GM19468 (cell line): ENCODE results near the gene BCL11A.

Experiments used
- ATAC-seq: cut with Tn5 transposase; IDR thresholded peaks from one replicate; pipeline ENCODE4 v1.9.1; 2021; ENCODE audit warnings: mild to moderate bottlenecking, moderate library complexity, moderate number of reproducible peaks; ENCODE audit not compliant: unreplicated experiment; ENCODE audit errors: extremely low read depth

Gene BCL11A

DNA sequence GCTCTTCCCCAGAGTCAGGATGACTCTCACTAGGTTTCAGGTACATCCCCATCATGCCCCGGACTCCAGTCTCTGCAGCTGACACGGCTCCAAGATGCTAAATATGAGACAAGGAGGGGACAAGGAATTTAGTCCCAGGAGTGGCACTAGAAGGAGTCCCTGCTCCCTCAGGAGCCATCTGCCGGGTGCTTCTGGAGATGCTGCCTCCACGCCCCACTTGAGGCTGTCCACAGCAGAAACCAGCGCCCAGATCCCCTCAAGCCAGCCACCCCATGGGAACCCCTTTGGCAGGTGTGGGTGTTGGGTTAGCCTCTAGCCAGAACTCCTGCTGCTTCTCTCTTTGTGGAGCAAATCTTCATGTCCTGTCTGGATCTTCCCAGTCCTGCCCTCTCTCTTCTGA, 40.3 kb downstream of the BCL11A start:
- ATAC-seq = no peak

DNA sequence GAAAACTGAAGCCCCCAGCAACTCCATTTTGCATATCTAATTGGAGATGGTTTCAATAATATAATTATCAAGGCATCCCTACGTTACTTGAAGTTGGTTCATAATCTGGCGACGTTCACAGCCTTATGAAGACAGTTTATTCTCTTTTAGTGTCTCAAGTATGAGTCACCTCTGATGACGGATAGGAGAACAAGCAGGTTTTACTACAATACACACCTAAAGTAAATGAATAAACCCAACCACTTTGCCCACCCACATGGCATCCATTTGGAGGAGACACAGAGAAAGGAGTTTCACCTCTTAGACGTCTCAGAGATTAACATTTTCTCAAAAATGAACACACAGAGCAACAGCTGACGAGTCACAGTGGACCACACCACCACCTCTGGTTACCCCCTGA, 40.8 kb downstream of the BCL11A start:
- ATAC-seq = no peak

DNA sequence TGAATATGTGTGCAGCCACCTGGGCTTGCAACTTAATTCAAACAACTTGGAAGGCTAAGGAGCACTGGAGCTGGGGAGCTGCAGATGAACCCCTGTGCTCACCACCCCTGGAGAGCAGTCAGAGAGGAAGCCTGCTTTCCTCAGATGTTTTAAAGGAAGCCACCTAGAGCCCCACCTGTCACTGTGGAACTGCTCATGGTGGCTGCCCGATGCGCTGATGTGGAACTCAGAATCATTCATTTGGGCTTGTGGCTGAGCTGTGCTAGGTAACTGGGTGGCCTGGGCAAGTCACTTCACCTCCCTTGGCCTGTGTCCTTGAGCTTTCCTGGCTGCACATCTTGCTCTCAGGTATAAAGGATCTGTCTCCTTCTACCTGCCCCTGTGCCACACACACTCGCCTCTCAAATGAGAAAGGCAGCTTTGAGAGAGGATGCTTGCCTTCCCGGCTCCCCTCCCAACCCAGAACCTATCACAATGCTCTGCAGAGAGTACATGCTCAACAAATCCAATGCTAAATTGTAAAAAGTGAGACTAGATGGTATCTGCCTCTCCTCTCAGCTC, 41.3 kb downstream of the BCL11A start:
- ATAC-seq = no peak

DNA sequence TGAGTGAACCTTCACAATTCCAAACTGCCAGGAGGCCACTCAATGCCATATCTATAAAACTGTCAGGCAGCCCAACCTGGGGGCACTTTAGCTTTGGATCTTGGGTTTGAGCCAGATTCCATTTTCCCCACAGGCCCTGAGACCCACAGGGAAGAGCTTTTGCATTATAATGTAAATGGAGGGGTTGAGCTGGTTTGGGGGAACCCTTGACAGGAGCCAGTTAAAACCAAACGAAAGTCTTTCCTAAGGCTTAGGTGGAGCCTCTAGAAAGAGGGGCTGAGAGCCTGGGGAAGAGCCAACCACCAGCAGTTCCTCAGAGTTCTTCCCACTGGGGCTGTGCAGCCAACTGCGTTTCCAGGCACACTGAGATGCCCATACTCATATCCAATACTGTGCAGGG, 42.7 kb downstream of the BCL11A start:
- no peak for ATAC-seq

DNA sequence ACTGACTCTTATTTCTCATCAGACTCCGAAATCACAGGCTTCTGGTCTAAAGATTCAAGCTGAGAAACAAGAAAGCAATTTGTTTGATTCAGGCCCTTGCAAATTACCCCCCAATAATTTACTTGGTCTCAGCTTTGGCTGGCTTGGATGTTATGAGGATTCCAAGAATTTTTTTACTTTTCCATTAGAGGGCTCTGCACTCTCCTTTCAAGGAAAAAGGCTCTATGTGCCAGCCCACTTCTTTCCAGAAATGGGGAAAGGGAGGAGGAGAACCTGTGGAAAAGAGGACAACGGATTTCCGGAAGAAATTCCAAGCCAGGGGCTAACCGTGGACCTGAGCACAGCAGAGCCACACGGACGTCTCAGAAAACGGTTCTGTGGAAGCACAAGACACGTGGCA, 44.4 kb downstream of the BCL11A start:
- no peak for ATAC-seq

DNA sequence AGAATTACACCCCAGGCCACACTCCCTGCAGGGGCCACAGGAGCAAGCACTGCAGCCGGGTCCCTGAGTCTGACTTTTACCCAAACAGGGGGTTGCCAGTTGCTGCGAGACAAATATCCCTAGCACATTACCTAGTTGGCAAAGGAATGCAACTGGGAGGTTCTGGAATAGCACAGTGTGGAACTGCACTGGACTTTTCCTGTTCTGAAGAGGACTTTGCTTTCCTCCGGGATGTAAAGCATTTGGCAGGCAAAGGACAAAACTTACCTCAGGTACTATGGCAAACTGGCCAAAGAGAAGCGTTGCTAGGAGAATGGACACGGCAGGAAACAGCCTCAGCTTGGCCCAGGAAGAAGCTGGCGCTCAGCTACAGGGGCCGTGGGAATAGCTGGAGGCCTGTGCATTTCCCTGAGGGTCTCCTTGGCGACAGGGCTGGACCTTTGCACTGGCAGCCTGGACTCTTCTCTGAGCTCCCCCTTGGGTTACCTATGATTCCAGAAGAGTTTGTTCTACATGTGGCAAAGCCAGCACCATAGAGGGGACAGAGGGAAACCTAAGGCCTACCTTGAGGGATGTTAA, 45.0 kb downstream of the BCL11A start:
- no peak for ATAC-seq

DNA sequence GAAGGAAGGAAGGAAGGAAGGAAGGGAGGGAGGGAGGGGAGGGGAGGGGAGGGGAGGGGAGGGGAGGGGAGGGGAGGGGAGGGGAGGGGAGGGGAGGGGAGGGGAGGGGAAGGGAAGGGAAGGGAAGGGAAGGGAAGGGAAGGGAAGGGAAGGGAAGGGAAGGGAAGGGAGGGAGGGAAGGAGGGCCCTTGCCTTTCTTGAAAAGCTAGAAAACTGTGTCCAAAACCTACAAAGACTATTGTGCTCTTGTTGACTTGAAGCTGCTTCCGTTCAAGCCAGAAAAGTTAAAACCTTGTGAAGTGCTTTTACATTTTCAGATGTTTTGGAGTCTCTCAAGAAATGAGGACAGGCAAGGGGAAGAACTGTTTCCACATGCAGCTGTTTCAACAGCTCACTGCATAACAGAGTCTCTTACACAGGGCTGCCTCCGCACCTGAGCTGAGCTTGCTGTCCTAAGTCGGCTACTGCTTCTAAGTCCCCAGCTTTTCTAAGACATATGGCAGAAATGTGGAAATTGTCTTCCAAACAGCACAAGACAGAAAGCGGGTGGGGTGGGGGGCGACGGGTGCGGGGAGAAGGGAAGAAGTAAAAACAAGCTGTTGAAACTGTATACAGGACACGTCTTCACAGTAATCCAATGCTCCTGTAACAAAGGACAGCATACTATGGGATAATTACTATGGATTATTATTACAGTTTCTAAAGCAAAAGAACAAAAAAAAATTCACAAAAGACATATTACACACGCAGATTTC, 46.1 kb downstream of the BCL11A start:
- ATAC-seq = no peak

DNA sequence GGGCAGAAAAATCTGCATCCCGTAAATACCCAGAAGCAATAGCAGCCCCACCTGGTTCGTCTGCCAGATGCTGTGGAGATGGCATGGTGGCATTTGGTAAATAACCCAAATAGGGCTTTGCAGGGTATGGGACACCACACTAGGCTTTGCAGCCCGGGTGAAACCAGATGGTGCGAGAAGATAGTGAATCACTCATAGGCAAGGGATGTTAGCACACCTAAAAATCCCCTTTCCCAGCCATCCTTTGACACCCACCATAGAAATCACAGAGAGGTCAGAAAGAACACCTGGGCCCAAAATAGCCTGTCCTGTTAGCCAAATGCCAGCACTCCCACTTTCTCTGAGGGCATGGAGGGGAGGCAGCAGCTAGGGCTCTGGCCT, 47.6 kb downstream of the BCL11A start:
- no peak for ATAC-seq

DNA sequence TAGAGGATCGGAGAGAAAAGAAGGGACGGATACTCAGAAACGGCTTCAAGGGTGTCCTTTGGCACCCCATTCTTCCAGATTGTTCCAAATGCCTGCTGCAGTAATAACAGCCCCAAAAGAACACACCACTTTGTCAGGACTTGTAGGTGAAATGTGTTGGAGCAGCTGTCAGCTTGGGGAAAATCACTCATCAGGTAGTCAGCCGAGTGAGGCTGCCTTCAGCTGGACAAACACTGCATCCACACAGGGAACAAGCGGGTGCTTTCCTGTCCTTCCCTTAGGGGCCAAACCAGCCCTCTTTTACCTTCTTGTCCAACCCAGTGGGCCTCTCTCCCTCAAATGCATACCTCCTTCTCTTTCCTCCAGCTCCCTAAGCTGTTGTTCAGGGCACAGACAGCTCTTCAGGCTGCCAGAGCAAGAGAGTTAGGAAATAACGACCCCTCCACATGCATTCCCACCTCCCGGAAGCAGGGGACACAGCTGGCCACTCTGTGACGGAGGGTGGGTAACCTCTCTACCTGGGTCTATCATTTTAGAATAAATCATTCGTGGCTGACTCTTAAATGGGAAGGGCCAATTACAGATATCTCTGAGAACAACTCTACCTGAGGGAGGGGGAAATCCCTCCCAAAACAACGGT, 48.1 kb downstream of the BCL11A start:
- no peak for ATAC-seq

DNA sequence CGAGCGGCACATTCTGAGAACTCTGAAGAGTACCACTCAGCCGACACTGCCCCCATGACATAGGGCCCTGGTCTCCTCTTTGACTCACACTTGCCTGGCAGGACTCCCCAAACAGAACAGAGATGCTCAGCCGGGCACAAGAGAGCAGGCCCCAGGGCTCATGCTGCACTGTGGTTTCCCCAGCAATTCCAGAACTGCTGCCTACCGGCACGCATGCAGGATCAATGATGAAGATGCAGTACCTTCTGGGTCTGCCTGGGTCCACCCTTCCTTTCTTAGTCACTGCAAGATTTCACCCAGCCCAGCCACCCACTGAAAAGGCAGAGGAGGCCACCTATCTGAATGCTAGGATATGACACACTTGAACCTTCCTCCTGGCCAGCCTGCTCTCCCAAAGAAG, 49.4 kb downstream of the BCL11A start:
- no peak for ATAC-seq

DNA sequence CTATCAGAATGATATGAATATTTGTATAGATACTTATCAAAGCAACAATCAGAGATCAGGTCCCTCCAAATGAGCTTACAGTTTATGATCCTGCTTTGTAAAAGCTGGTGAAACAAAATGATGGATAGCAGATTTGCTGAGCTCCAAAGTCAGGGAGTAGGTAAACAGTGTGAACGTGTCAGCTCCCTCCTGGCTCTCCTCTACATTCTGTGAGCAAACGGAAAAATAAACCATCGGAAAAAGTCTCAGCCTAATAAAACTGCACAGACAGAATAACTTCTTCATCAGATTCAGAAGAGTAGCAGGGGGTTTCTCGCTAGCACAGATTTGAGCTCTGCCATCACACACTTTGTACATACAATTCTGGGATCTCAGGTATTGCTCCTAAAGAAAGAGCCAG, 51.3 kb downstream of the BCL11A start:
- ATAC-seq = no peak

DNA sequence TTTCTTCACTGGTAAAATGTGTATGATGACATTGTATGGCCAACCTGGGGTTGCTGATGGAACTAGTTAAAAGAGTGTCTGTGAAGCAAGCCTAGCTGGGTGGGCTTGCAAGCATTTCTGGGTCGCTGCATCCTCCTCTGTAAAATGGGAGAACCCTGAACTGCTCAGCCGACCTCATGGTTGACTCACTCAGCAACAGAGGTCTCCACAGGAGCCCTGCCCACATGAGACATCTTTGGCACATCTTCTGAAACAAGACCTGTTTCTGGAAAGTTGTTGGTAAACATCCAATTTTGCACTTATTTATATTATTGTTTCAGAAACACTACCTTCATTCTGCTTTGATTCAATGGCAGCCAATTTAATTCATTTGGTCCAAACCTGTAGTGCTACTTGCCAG, 52.6 kb downstream of the BCL11A start:
- ATAC-seq = no peak

DNA sequence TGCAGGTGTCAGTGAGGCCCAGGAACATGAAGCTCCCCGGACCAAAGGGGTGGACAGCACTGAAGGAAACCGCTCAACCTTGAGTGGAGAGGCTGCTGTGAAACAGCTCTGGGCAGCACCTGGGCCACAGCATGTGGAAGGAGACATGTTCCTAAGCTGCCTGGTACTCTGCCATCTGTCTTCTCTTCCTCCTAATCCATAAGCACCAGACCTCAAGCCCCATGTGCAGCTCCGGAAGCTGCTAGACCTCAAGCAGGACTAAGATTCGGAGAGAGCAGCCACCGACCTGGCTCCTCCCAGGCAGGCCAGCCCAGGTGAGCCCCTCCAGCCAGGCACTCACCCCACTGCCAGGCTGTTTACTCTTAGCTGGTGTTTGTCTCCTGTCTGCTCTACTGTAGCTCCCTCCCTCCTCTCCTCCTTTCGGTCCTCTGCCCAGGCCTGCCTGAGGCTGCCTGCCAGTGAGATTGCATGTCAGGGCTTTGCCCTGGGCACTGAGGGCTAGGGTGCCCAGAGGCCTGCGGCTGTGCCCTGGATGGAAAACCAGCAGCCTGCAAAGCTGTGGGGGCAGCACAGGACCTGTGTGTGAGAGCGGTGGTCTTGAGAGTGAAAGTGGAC, 53.7 kb downstream of the BCL11A start:
- no peak for ATAC-seq

DNA sequence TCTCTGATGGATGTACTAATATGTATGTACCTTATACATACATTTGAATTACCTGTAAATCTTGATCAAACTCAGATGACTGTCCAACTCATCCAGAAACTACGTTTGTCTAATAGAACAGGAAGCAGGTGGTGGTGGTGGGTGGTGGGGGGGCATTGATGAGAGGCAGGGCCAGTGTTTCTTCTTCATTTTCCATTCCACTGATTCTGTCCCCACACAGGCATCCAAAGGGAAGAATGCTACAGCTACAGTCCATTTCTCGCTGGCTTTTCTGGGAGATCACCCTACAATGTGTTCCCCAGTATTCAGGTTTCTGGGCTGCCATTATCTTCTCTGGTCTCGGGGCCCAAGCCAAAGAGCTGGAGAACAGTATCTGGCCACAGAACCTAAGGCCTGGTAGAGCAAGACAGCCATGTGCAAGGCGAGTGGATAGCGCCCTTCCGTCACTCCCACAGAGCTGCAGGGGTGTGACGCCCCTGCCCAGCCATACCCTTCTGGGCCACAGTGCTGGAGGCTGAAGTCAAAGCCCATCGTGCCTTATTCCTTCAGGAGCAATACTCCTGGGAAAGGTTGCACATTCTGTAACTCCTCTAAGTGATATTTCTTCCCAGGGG, 54.5 kb downstream of the BCL11A start:
- ATAC-seq = no peak

DNA sequence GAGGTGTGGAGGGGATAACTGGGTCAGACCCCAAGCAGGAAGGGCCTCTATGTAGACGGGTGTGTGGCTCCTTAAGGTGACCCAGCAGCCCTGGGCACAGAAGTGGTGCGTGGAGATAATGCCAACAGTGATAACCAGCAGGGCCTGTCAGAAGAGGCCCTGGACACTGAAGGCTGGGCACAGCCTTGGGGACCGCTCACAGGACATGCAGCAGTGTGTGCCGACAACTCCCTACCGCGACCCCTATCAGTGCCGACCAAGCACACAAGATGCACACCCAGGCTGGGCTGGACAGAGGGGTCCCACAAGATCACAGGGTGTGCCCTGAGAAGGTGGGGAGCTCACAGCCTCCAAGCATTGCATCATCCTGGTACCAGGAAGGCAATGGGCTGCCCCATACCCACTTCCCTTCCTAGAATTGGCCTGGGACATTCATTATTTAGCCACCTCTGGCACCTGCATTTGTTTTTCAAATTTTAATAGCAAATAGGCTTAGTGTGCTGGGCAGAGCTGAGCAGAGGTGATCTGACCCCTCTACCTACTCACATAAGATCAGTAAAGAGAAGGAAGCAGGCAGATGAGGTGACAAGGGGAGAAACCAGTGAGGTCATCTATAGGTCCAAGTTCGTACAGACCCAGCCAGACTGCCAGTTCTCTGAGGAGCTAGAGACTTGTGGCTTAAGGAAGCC, 55.2 kb downstream of the BCL11A start:
- no peak for ATAC-seq

DNA sequence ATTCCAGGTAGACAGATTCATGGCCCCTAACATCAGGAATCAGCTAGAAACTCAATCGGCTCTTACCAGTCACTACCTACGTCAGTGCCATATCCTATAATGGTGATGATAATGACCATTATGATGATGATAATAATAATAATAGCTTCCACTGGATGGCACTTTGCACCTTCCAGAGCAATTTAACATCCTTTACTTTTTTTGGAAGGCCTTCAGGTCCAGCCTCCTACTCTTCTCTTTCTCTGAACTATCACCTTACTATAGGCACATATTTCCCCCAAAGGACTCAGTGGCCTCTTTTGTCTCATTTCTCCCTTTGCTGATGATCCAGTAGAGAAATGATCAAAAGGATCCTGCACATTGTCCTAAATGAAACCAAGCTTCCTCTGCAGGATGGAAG, 56.0 kb downstream of the BCL11A start:
- ATAC-seq = no peak

DNA sequence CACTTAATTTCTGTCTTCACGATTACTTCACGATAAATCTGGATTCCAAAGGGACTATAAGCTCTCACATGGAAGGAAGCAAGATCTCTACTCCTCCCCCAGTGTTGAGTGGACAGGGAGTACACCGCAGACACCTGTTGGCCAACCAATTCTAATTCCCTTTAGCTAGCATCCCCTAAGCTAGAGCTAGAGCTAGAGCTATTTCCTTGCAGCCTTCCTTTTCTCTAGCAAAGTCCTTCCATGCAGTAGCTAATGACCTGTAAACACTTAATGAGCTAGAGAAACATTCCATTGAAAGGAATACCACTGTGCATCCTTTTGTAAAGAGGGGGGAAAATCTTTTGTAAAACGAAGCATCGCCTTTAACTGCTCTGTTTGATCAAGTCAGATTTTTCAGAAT, 56.5 kb downstream of the BCL11A start:
- ATAC-seq = no peak

DNA sequence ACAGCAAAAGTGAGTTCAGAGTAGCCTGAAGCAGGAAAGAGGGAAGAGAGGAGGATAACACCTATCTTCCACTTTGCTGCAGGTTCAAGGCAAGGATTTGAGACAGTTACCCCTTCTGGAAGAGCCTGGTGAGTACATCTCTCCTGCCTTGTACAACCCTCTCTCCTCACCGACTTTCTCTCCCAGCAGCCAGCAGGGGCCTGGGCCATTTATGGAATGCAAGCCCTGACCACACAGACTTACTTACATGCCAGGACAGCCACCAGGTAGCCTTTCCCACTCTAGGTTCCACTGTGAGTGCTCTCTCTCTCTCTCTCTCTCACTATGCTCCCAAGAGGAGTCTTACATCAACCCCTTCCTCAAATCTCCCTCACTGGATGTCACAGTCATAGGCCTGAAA, 57.0 kb downstream of the BCL11A start:
- no peak for ATAC-seq

DNA sequence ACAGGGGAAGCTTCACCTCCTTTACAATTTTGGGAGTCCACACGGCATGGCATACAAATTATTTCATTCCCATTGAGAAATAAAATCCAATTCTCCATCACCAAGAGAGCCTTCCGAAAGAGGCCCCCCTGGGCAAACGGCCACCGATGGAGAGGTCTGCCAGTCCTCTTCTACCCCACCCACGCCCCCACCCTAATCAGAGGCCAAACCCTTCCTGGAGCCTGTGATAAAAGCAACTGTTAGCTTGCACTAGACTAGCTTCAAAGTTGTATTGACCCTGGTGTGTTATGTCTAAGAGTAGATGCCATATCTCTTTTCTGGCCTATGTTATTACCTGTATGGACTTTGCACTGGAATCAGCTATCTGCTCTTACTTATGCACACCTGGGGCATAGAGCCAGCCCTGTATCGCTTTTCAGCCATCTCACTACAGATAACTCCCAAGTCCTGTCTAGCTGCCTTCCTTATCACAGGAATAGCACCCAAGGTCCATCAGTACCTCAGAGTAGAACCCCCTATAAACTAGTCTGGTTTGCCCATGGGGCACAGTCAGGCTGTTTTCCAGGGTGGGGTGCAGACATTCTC, 58.3 kb downstream of the BCL11A start:
- no peak for ATAC-seq
